ENCODE data around the gene ACYP2.
A peak's percentile ranks its signal among the peaks of the same experiment; 100 is the strongest.
"Not testable (repeated sequence)": the region's sequence is repeated elsewhere in the genome, so short reads cannot be mapped to it uniquely, and the experiment has no call there.

The ACYP2 gene

GRCh38 chr2:54099370-54099769 is 16.0 kb upstream of the ACYP2 start:
- DNase-seq (ENCODE audit: low read depth), result no peak

GRCh38 chr2:54099829-54100585 is 15.4 kb upstream of the ACYP2 start:
- no peak for DNase-seq (ENCODE audit: low read depth)

- DNase-seq (ENCODE audit: low read depth), result no peak
Observed at GRCh38 chr2:54100772-54101171, 14.6 kb upstream of the ACYP2 start.

GRCh38 chr2:54103454-54104314 is 11.7 kb upstream of the ACYP2 start:
- DNase-seq (ENCODE audit: low read depth), result no peak

- peak; percentile 12 for DNase-seq (ENCODE audit: low read depth)
Observed at GRCh38 chr2:54106631-54107454, 8.6 kb upstream of the ACYP2 start.

GRCh38 chr2:54107455-54107764 is 8.0 kb upstream of the ACYP2 start:
- no peak for DNase-seq (ENCODE audit: low read depth)

GRCh38 chr2:54107903-54108615 is 7.4 kb upstream of the ACYP2 start:
- DNase-seq (ENCODE audit: low read depth), result no peak

- DNase-seq (ENCODE audit: low read depth), result no peak
Observed at GRCh38 chr2:54109848-54110247, 5.6 kb upstream of the ACYP2 start.

GRCh38 chr2:54114479-54114878 is 936 bp upstream of the ACYP2 start:
- DNase-seq (ENCODE audit: low read depth), result not testable (repeated sequence)

- no peak for DNase-seq (ENCODE audit: low read depth)
Observed at GRCh38 chr2:54114936-54115283, 505 bp upstream of the ACYP2 start.

- not testable (repeated sequence) for DNase-seq (ENCODE audit: low read depth)
Observed at GRCh38 chr2:54116598-54116997, 1.2 kb downstream of the ACYP2 start.

- DNase-seq (ENCODE audit: low read depth), result no peak
Observed at GRCh38 chr2:54120950-54121349, 5.5 kb downstream of the ACYP2 start.

GRCh38 chr2:54122171-54122935 is 6.9 kb downstream of the ACYP2 start:
- no peak for DNase-seq (ENCODE audit: low read depth)

GRCh38 chr2:54122939-54123338 is 7.5 kb downstream of the ACYP2 start:
- no peak for DNase-seq (ENCODE audit: low read depth)

GRCh38 chr2:54127174-54127573 is 11.8 kb downstream of the ACYP2 start:
- DNase-seq (ENCODE audit: low read depth), result not testable (repeated sequence)

GRCh38 chr2:54133056-54133455 is 17.6 kb downstream of the ACYP2 start:
- no peak for DNase-seq (ENCODE audit: low read depth)

- no peak for DNase-seq (ENCODE audit: low read depth)
Observed at GRCh38 chr2:54139210-54139609, 23.8 kb downstream of the ACYP2 start.

- DNase-seq (ENCODE audit: low read depth), result no peak
Observed at GRCh38 chr2:54143780-54144179, 28.4 kb downstream of the ACYP2 start.

- no peak for DNase-seq (ENCODE audit: low read depth)
Observed at GRCh38 chr2:54148391-54148790, 33.0 kb downstream of the ACYP2 start.

GRCh38 chr2:54149638-54150441 is 34.4 kb downstream of the ACYP2 start:
- no peak for DNase-seq (ENCODE audit: low read depth)
